ENCODE results near the gene SLC35F3. TPM values are rescaled to one million over a fixed set of nuclear protein-coding genes. Genes with fewer than 3 reads are reported as not detected.

Gene SLC35F3
- total RNA-seq, 1 donor from 2014 or later: 8.7 TPM

DNA sequence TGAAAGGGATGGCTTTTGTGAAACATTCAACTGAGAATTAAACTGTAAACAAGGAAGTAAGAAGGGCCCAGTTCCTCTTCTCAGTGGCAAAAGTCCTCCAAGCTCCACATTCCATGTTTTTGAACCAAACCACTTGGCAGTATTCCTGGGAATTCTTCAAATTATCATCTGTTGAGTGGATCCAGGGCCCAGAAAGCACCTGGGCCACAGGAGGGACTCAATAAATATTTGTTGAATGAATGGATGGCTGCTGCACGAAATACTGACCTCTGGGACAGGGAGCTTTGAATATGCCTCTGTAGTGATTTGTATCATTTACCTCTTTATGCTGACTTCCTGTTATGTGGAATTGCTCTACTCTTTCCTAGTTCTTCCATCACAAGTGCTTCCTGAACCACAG, 4.7 kb downstream of the SLC35F3 start:
- intact Hi-C loops (cut with micrococcal nuclease): no loop called here

DNA sequence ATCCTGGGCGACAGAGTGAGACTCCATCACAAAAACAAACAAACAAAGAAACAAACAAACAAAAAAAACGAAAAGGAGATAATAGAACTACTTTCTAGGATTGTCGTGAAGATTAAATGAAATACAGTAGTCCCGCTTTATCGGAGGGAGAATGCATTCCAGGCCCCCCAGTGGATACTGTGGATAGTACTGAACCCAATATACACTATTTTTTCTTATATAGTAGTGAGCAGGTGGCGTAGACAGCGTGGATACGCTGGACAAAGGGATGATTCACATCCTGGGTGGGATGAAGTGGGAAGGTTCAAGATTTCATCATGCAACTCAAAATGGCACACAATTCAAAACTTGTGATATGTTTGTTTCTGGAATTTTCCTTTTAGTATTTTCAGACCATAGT, 8.0 kb downstream of the SLC35F3 start:
- intact Hi-C loops (cut with micrococcal nuclease): no loop called here

DNA sequence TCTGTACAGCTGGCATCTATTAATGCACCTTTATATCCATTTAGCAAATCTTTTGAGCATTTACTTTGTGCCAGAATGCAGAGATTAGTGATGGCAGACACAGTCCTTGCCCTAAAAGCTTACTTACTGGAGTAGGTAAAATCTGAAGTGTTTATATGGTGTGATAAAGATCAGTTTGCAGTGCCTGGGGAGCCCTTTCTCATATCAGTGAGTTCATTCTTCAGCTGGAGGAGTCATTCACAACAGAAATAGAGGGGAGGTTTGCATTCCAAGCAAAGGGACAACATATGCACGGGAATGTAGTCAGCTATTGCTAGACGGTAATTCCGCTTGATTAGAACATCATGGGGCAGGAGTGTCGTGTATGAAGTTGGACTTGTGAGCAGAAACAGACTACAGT, 8.4 kb downstream of the SLC35F3 start:
- intact Hi-C loops (cut with micrococcal nuclease): no loop called here

DNA sequence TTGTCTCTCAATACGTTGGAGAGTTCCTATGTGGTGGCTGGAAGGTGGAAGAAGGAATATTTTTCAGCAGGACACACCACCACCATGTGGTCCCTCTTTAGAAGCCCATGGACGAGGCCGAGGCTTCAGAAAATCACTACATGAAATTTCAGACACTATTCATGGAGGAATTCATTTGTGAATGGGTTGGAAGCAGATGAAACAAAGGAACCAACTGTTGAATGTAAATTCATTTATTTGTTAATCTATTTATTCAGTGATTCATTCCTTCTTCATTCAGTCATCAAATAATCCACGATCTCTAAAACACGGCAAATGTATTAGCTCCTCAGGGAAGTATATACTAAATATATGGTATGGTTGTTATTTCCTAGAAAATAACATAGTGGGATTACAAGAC, 12.2 kb downstream of the SLC35F3 start:
- intact Hi-C loops (cut with micrococcal nuclease): no loop called here

DNA sequence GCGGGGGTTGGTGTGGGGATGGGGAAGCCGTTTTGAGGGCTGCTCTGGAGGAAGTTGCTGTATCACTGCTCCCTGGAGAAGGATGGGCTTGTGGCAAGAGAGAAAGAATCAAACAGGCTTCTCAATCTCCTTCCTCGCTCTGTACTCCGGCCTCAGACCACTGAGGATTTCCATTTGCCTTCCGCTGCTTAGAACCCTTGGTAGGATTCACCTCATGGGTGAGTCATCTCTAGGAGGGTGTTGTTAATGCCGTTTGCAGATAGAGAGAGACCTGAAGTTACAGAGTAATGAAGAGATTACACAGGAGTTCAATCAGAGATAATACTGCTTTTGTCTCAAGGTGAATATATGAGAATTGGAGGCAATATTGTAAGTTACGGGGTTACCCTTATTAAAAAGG, 15.3 kb downstream of the SLC35F3 start:
- intact Hi-C loops (cut with micrococcal nuclease): no loop called here

DNA sequence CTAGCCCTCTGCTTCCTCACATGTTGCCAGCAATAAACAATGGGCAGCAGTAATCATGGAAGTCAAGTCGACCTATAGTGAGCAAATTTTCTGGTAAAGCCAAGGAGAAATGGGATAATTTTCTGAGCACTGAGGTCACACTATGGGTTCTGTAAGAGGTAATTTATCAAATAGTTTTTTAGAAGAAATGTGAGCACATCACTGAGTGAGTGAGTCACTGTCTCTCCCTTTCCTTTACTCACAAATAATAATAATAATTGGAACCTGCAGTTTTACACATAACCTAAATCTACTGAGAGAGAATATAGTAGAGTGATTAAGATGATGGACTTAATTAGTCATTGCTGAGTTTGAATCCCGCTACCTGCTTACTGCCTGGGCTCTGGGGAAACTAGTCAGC, 23.6 kb downstream of the SLC35F3 start:
- intact Hi-C loops (cut with micrococcal nuclease): no loop called here

DNA sequence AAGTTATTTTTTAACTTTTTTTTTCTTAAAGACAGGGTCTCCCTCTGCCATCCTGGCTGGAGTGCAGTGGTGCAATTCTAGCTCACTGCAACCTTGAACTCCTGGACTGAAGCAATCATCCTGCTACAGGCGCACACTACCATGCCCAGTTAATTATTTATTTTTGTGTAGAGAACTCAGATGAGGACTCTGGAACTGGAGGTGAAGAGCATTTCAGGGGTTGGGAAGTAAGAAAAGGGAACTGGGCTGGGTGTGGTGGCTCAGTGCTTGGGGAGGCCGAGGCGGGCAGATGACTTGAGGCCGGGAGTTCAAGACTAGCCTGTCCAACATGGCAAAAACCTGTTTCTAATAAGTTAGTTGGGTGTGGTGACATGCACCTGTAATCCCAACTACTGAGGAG, 28.9 kb downstream of the SLC35F3 start:
- intact Hi-C loops (cut with micrococcal nuclease): no loop called here

DNA sequence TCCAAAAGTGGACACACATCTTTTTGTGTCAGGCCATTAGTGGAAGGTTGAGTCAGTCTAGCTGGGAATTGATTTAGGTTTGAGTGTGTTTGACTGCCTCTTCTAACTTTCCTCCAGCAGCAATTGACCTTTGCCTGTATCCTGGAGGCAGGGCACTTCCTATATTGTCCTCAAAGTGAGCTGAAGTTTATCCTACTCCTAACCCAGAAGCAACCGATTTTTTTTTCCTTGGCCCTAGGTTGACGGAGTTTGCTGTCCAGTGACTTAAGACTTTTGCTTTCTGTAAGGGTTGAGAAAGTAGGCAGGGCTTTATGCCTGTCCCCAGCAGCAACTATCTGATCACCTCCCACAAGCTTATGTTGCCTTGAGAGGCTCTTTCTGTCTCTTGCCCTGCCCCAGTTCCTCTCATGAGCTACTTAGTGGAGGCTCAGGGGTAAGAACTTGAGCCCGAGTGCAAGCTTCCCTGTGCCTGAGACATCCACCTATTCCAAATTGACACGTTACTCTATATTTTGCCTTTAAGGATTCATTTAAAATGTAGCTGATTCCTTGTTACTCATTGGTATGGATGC, 30.9 kb downstream of the SLC35F3 start:
- intact Hi-C loops (cut with micrococcal nuclease): no loop called here

DNA sequence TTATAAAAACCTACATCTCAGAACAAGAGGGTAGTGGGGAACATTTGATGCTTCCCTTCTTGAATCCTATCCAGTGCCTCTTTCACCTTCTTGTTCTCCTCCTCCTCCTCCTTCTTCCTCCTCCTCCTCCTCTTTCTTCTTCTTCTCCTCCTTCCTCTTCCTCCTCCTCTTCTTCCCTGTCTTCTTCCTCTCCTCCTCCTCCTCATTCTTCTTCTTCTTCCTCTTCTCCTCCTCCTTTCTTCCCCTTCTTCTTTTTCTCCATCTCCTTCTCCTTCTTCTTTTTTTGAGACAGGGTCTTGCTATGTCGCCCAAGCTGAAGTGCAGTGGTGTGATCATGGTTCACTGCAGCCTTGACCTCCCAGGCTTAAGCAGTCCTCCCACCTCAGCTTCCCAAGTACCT, 31.9 kb downstream of the SLC35F3 start:
- intact Hi-C loops (cut with micrococcal nuclease): no loop called here

DNA sequence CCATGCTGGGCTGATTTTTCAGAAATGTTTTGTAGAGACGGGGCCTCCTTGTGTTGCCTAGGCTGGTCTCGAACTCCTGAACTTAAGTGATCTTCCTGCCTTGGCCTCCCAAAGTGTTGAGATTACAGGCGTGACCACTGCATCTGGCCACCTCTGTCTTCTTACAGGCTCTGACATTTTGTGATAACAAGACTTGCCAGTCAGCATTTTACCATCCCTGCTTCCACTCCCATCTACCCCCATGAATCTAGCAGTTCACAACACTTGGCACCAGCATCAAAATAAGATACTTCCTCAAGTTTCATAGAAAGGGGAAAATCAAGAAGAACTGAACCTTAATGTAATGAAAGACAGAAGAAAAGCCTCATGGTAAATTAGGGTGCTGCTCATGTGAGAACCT, 32.4 kb downstream of the SLC35F3 start:
- intact Hi-C loops (cut with micrococcal nuclease): no loop called here

DNA sequence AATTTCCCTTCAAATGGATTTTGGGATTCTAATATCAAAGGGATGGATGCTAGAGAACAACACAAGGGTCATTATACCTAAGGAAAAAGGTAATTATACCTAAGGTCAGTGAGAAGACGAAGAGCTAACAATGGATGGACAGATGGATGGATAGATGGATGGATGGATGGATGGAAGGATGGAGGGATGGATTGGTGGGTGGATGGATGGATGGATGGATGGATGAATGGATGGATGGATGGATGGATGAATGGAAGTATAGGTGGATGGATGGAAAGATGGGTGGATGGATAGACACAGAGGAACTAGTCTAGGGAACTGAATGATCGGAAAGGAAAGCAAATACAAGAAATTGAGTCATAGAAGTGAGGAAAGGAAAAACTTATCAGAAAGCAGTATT, 34.0 kb downstream of the SLC35F3 start:
- intact Hi-C loops (cut with micrococcal nuclease): no loop called here

DNA sequence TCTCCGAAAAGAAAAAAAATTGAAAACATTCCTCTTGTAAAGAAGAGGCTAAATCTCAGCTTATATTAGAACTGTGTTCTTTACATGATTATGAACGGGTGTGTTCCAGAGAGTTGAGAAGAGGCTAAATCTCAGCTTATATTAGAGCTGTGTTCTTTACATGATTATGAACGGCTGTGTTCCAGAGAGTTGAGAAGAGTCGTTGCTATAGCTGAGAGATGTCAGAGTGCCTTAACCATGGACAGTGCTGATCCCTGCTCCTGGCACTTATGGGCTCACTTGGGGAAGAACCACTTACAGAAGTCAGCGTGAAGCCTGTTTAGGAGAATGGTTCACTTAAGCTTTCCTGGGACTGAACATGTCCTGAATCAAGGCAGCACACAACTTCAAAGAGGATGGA, 35.0 kb downstream of the SLC35F3 start:
- intact Hi-C loops (cut with micrococcal nuclease): no loop called here

DNA sequence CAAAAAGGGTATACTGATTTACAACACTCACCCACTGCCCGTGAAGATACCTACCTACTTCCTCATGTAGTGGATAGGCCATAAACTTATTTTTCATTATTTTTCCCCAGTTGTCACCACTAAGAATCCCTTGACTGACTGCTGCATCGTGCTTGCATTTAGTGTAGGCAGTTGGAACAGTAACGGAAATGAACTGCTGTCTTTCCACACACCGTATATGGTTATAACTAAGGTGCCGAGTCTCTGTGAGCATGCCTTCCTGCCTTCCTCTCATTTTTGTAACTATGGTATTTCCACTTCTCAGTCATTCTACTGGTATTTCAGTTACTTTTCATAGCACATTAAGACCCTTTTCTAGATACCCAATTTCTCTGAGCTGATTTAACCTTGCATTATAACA, 36.4 kb downstream of the SLC35F3 start:
- intact Hi-C loops (cut with micrococcal nuclease): no loop called here

DNA sequence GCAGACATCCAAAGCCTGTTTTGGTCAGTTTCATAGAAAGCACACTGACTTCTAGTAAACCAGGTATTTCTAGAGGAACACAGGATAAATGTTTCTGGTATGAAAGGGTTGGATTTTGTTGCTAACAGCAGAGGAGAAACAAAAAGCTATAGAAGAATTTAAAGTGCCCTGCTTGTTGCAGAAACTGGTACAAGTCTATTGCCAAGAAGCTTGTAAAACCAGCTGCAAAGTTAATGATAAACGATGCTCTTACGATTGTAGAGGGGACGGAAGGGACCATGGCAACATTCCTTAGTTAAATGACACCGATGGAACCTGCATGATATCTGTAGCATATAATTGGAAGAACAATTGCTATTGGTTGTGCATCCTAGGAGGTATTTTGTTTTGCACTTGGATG, 40.1 kb downstream of the SLC35F3 start:
- intact Hi-C loops (cut with micrococcal nuclease): no loop called here

DNA sequence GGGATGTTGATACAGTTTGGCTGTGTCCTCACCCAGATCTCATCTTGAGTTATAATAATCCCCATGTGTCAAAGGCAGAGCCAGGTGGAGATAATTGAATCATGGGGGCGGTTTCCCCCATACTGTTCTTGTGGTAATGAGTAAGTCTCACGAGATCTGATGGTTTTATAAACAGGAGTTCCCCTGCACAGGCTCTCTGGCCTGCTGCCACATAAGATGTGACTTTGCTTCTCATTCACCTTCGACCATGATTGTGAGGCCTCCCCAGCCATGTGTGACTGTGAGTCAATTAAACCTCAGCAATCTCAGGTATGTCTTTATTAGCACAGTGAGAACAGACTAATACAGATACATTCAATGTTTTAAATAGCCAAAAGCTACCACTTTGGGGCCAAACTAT, 41.1 kb downstream of the SLC35F3 start:
- intact Hi-C loops (cut with micrococcal nuclease): no loop called here

DNA sequence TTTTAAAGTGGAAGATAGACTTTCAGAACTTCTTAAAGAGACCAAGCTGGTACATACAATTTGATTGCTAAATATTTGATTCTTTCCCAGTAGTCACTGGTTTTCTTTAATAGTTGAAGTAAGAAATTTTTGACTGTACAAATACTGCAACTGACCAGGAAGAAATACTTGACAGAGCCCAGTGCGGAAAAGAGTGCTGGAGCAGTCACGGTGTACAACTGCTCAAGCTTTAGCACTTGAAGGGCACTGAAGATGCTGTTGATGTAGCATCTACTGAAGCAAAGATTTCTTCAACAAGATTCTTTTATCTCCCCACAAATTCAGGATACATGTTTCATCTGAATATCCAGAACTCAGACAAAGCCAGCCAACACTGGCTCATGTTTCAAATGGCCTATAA, 41.5 kb downstream of the SLC35F3 start:
- intact Hi-C loops (cut with micrococcal nuclease): no loop called here

DNA sequence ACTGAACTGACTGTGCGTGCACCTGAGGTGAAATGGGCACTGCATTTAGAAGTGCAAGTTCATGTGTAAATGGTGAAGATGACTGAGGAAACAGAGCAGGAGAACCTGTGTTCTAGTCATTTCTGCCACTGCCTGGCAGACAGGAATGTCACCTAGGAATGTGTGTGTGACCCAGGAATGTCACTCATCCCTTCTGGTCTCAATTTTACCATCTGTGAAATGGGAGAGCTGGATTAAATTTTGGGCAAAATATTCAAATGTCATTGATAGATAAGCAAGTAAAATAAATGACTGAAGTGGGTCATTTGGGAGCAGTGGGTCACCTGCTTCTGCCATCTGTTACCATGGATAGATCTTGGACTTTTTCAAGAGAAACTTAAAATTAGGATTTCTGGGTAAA, 42.2 kb downstream of the SLC35F3 start:
- intact Hi-C loops (cut with micrococcal nuclease): no loop called here

DNA sequence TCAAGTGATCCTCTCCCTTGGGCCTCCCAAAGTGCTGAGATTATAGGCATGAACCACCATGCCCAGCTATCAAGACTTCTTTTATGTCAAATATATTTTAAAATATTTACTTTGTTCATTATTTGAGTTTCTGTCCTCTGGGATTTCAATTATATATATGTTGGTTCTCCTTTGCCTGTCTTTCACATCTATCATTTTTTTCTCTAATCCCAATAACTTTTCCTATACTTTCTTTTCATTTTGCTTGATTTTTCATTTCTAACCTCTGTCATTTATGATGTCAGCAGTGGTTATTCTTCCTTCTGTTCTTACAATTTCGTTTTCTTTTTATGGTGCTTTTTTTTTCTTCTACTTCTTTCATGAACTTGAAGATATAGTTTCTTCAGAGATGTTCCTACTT, 47.3 kb downstream of the SLC35F3 start:
- intact Hi-C loops (cut with micrococcal nuclease): no loop called here

DNA sequence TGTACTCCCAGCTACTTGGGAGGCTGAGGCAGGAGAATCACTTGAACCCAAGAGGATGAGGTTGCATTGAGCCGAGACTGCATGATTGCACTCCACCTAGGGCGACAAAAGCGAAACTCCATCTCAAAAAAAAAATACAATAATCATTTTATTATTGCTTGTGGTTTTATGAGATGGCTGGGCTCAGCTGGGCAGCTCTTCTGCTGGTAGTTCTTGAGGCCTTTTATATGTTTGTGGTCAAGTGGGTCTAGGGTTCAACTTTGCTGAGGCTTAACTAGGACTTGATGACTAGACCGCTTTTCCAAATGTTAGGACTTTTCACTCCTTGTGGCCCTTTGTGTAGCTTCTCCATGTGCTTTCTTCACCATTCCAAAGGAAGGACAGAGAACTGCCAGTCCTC, 53.2 kb downstream of the SLC35F3 start:
- intact Hi-C loops (cut with micrococcal nuclease): no loop called here

DNA sequence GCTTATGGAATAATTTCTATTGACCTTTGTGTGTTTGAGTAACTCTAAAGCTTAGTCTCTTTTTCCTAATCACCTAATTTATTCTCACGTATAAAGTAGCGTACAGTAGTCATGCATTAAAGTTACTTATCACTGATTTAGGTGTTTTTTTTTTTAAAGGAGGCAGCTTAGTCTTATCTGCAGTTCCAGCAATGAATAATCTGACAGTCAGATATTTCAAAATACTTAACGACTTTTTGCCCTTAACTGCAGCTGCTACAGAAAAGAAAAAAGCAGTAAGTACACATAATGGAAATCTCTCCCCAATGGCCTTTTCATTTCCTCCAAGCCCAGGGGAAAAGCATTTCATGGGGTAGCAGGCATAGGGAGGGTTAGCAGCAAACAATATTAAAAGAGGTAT, 54.6 kb downstream of the SLC35F3 start:
- intact Hi-C loops (cut with micrococcal nuclease): no loop called here

DNA sequence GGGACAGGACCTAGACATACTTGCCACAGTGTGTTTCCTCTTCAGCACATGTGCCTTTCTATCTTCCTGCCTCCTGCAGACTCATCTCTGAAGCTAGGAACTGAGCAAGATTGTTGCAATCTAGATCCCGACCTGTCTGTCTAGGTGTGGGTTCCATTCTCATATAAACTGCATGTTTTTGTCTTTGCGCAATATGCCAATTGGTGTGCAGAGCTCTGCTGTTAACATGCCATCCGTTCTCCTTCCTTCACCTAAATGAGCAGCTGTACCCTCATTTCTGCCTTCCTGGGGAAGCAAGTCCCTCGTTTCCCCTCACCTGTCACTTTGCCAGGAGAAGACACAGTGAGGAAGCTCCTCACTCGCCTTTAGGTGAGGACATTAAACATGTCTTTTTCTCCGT, 55.5 kb downstream of the SLC35F3 start:
- intact Hi-C loops (cut with micrococcal nuclease): no loop called here

DNA sequence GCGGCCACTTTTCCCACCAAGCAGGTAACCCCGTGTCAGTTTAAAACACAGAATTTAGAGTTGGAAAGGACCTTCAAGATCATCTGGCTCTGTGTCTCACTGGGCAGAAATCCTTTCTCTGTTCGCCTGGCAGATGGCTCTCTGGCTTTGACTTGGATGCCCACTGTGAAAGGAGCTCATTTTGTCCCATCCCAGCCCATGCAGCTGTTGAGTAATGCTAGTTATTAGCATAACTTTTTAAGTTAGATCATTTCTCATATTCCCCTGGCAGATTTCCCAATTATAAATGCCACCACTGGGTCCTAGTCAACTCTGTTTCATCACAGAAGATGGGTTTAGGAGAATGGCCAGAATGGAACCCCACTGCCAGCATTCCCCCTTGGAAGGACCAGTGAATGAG, 55.9 kb downstream of the SLC35F3 start:
- intact Hi-C loops (cut with micrococcal nuclease): no loop called here

DNA sequence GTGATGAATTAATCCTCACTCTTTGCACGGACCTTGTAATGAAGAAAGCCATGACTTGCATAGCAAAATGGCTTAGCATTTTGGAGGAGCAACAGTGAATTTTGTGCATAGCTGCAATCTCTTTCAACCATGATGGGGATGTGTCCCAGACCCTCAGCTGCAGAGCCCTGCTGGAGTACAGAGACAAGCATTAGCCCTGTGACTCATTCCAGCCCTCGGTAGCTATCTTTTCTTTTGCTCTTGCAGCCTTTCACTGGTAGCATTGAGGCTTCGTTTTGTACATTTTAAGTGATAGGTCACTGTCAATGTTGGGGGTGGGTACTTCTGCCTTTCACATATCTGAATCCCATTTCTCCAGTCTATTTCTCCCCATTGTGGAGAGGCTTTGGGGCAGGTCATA, 58.4 kb downstream of the SLC35F3 start:
- intact Hi-C loops (cut with micrococcal nuclease): no loop called here

DNA sequence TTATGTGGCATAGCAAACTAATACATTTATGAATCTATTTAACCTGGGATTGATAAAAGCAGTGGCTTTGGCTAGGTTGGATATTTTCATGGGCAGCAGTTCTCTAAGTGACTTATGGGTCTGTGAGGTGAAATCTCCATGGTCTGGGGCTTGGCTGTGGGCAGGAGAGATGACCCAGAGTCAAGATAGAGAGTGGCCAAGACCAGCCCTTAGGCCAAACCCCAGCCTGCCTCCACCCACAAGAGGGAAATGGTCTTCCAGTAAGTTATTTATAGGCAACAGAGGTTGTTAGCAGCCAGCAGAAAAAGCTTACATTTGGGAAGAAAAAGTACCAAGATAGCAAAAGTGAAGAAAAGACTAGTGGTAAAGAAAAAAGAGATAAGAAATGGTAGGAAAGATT, 61.4 kb downstream of the SLC35F3 start:
- intact Hi-C loops (cut with micrococcal nuclease): no loop called here

Measured in T-helper 1 cell treated with Interleukin-12 subunit alpha and Interleukin-12 subunit beta and Interleukin-4 antibody, amounts not matched to agents 30 ng/mL and 1 ng/mL, for 36 hours (primary cell).